Esophagus muscularis mucosa (tissue), 4 donors: ENCODE measurements around the gene IP6K3. TPM values are rescaled to one million over a fixed set of nuclear protein-coding genes. Genes with fewer than 3 reads are reported as not detected.
A peak's percentile ranks its signal among the peaks of the same experiment; 100 is the strongest.

ENCODE experiments used
- DNase-seq: peaks from one replicate; pipeline ENCODE4 v3.0.0-alpha.2; 2017; ENCODE audit errors: extremely low spot score
- H3K27ac ChIP-seq, 4 donors: fragments of 200-600 bp; sonication (generic); replicated peaks in 1 of 4; 1 replicate in 3 of 4; 2 replicates in 1 of 4; pipeline ENCODE4 v1.5.1; 2016 to 2019; ENCODE audit warnings: mild to moderate bottlenecking in 1 of 4
- H3K27me3 ChIP-seq, 4 donors: fragments of 200-600 bp; sonication (generic); one replicate each; pipeline versions ENCODE4 v1.5.1 to v1.6.0; 2016 to 2019
- H3K36me3 ChIP-seq, 4 donors: fragments of 200-600 bp; sonication (generic); one replicate each; pipeline ENCODE4 v1.5.1; 2016 to 2019
- H3K4me1 ChIP-seq, 4 donors: fragments of 200-600 bp; sonication (generic); one replicate each; pipeline ENCODE4 v1.5.1; 2016 to 2019
- H3K4me3 ChIP-seq, 4 donors: fragments of 200-600 bp; sonication (generic); 1 replicate in 2 of 4; 2 replicates in 2 of 4; pipeline ENCODE4 v1.5.1; 2016 to 2019; ENCODE audit warnings: mild to moderate bottlenecking in 4 of 4, moderate library complexity in 1 of 4
- H3K9me3 ChIP-seq, 4 donors: fragments of 200-600 bp; sonication (generic); 1 replicate in 3 of 4; 2 replicates in 1 of 4; pipeline ENCODE4 v1.5.1; 2016 to 2019
- CTCF ChIP-seq, 3 experiments: fragments of 200-600 bp in 2 of 3; fragments of 450-650 bp in 1 of 3; sonication (generic) in 2 of 3; IDR thresholded peaks; one replicate each; pipeline ENCODE4 v1.5.1; 2017 to 2019; ENCODE audit warnings: antibody characterized with exemption in 3 of 3, mild to moderate bottlenecking in 2 of 3, moderate library complexity in 1 of 3
- EP300 ChIP-seq: sonication (generic); formaldehyde crosslinking; IDR thresholded peaks from one replicate; pipeline ENCODE4 v1.6.1; 2017; ENCODE audit warnings: antibody characterized with exemption
- POLR2A ChIP-seq: fragments of 450-650 bp; IDR thresholded peaks from one replicate; pipeline ENCODE4 v1.6.1; 2017; ENCODE audit warnings: antibody characterized with exemption, moderate library complexity, mild to moderate bottlenecking, low read depth
- POLR2AphosphoS5 ChIP-seq, 2 donors: sonication (generic); formaldehyde crosslinking; IDR thresholded peaks; one replicate each; pipeline ENCODE4 v1.6.1; 2017; ENCODE audit warnings: antibody characterized with exemption in 2 of 2
- WGBS: methylation state at CpG from one replicate; pipeline ENCODE4 v1.1.5; 2018; 5-methylcytosine and 5-hydroxymethylcytosine counted together
- intact Hi-C: fragments of 100-400 bp; cut with DNase I; formaldehyde crosslinking; loops from one replicate; pipeline ENCODE4 v1.15.1; 2023
- total RNA-seq, 4 donors: library from RNA; depleted of rRNA; stranded (reverse); fragments of >200 nt; gene quantifications; one replicate each; pipeline versions ENCODE4 v1.1.0 to v1.2.1, GENCODE V29; 2016

Gene IP6K3
- total RNA-seq, 4 donors from 2014 or later = 1.2 to 2.8 (median 1.7) TPM

- DNase-seq = no peak
- Histone ChIP-seq H3K27ac (no peak overlapping the region), H3K9me3 (no peaks in the 10 kb centered on the region), H3K27me3 (peaks cover 0 to 41% (median 0%) of the 10 kb centered on the region in 4 donors), H3K4me1 (peaks cover 0 to 20% (median 7%) of the 10 kb centered on the region in 4 donors), H3K36me3 (no peaks in the 10 kb centered on the region), H3K4me3 (no peak overlapping the region)
- intact Hi-C loops = no loop called here
- 94% methylated on average over 5 of the region's 5 CpGs for WGBS
- TF ChIP-seq EP300 (no peak), POLR2A (no peak), POLR2AphosphoS5 (IDR thresholded peaks at IDR 0.05) (no peak), CTCF (IDR thresholded peaks at IDR 0.05) (no peak)
Observed at GRCh38 chr6:33747823-33748222, 1.1 kb upstream of the IP6K3 start.

GRCh38 chr6:33746036-33746600, 587 bp downstream of the IP6K3 start:
- intact Hi-C loops = no loop called here
- H3K4me1 ChIP-seq = peaks cover 0 to 20% (median 7%) of the 10 kb centered on the region in 4 donors

GRCh38 chr6:33745548-33745947, 1.2 kb downstream of the IP6K3 start:
- Histone ChIP-seq H3K4me3 (peak overlapping the region; percentile 33 to 46 (median 34)), H3K4me1 (peaks cover 0 to 20% (median 7%) of the 10 kb centered on the region in 4 donors), H3K36me3 (no peaks in the 10 kb centered on the region), H3K27ac (peak overlapping the region in 3 of 4 donors; percentile 37 to 47 (median 44)), H3K27me3 (peaks cover 0 to 50% (median 0%) of the 10 kb centered on the region in 4 donors), H3K9me3 (no peaks in the 10 kb centered on the region)
- no peak for TF ChIP-seq EP300
- no peak for TF ChIP-seq CTCF (IDR thresholded peaks at IDR 0.05)
- no peak for TF ChIP-seq POLR2AphosphoS5 (IDR thresholded peaks at IDR 0.05)
- no peak for TF ChIP-seq POLR2A
- WGBS = 83% methylated on average over 7 of the region's 7 CpGs
- DNase-seq = no peak
- intact Hi-C loops = no loop called here

More at GRCh38 chr6:33746036-33746600, 587 bp downstream of the IP6K3 start:
- Histone ChIP-seq H3K4me3 (peak overlapping the region; percentile 33 to 46 (median 34)), H3K9me3 (no peaks in the 10 kb centered on the region), H3K27me3 (peaks cover 0 to 48% (median 0%) of the 10 kb centered on the region in 4 donors), H3K36me3 (no peaks in the 10 kb centered on the region), H3K27ac (peak overlapping the region; percentile 47 to 57 (median 50))
- WGBS = 39% methylated on average over 10 of the region's 14 CpGs
- no peak for DNase-seq
- TF ChIP-seq POLR2A (no peak), EP300 (no peak), POLR2AphosphoS5 (IDR thresholded peaks at IDR 0.05) (peak in 1 of 2 donors; percentile 26), CTCF (IDR thresholded peaks at IDR 0.05) (no peak)

GRCh38 chr6:33744895-33745546, 1.7 kb downstream of the IP6K3 start:
- peak overlapping the region in 2 of 4 donors; percentile 2 to 37 for H3K27ac ChIP-seq
- TF ChIP-seq POLR2AphosphoS5 (IDR thresholded peaks at IDR 0.05) = no peak
- no peak for TF ChIP-seq POLR2A
- no peak for TF ChIP-seq CTCF (IDR thresholded peaks at IDR 0.05)
- TF ChIP-seq EP300 = no peak
- DNase-seq = no peak

More at GRCh38 chr6:33744895-33745546, 1.7 kb downstream of the IP6K3 start:
- 74% methylated on average over 6 of the region's 13 CpGs for WGBS
- Histone ChIP-seq H3K4me3 (peak overlapping the region in 3 of 4 donors; percentile 4 to 34 (median 5)), H3K4me1 (peaks cover 0 to 20% (median 7%) of the 10 kb centered on the region in 4 donors), H3K9me3 (no peaks in the 10 kb centered on the region), H3K27me3 (peaks cover 0 to 50% (median 0%) of the 10 kb centered on the region in 4 donors), H3K36me3 (no peaks in the 10 kb centered on the region)
- intact Hi-C loops = loop anchor here (5.0 kb wide), 1 partner anchor 407 kb away; no protein-coding TSS in a partner anchor
